Body of pancreas (tissue), 4 donors: ENCODE data around the gene COL21A1. TPM values are rescaled to one million over a fixed set of nuclear protein-coding genes. Genes with fewer than 3 reads are reported as not detected.

Experiments
- ATAC-seq: fragments of 150-250 bp; one replicate; pipeline ENCODE4 v1.9.1; 2016
- DNase-seq, 4 donors: peaks; one replicate each; pipeline ENCODE4 v3.0.0-alpha.2; 2019
- H3K27ac ChIP-seq, 4 donors: fragments of 200-600 bp; sonication (generic); 1 replicate in 3 of 4; 2 replicates in 1 of 4; pipeline versions ENCODE4 v1.5.1 to v1.6.1; 2016 to 2019; ENCODE audit warnings: mild to moderate bottlenecking in 1 of 4, mixed read lengths in 1 of 4, moderate library complexity in 1 of 4
- H3K27me3 ChIP-seq, 2 donors: fragments of 200-600 bp; sonication (generic); one replicate each; pipeline ENCODE4 v1.6.0; 2016; ENCODE audit warnings: mild to moderate bottlenecking in 1 of 2
- H3K36me3 ChIP-seq, 2 donors: fragments of 200-600 bp; sonication (generic); replicated peaks in 1 of 2; 2 replicates each; pipeline ENCODE4 v1.5.1; 2016; ENCODE audit warnings: low read depth in 2 of 2; ENCODE audit not compliant: insufficient read depth in 1 of 2
- H3K4me1 ChIP-seq: fragments of 200-600 bp; sonication (generic); one replicate; pipeline ENCODE4 v1.6.0; 2016
- H3K4me3 ChIP-seq, 2 donors: fragments of 200-600 bp; sonication (generic); 1 replicate in 1 of 2; 2 replicates in 1 of 2; pipeline ENCODE4 v1.5.1; 2016 to 2019
- H3K9me3 ChIP-seq, 3 donors: fragments of 200-600 bp; sonication (generic); 1 replicate in 2 of 3; 2 replicates in 1 of 3; pipeline ENCODE4 v1.5.1; 2016
- POLR2A ChIP-seq, 3 donors: fragments of 450-650 bp; IDR thresholded peaks; one replicate each; pipeline ENCODE4 v1.6.1; 2016; ENCODE audit warnings: antibody characterized with exemption in 3 of 3, mild to moderate bottlenecking in 2 of 3
- WGBS, 2 donors: methylation state at CpG; one replicate each; pipeline ENCODE4 v1.1.5; 2017; 5-methylcytosine and 5-hydroxymethylcytosine counted together
- intact Hi-C: fragments of 100-400 bp; cut with DNase I; formaldehyde crosslinking; loops from one replicate; pipeline ENCODE4 v1.15.1; 2023
- total RNA-seq, 2 donors: library from RNA; depleted of rRNA; stranded (reverse); fragments of >200 nt; gene quantifications; one replicate each; pipeline ENCODE4 v1.1.0, GENCODE V29; 2016
- TF ChIP-seq, protein P1 (sequence below), 7 experiments: fragments of 450-650 bp in 4 of 7; fragments of 200-600 bp in 3 of 7; sonication (generic) in 3 of 7; IDR thresholded peaks; one replicate each; pipeline ENCODE4 v1.5.1; 2016 to 2019; ENCODE audit warnings: antibody characterized with exemption in 7 of 7

Gene COL21A1
- total RNA-seq, 2 donors from 2014 or later, result 1.3 to 4.2 TPM

GRCh38 chr6:56245903-56246351 is 1.5 kb downstream of the COL21A1 start:
- Histone ChIP-seq H3K36me3 (no peaks in the 10 kb centered on the region), H3K9me3 (no peaks in the 10 kb centered on the region), H3K27ac (no peak overlapping the region), H3K4me1 (peaks cover 14% of the 10 kb centered on the region), H3K27me3 (no peaks in the 10 kb centered on the region), H3K4me3 (no peak overlapping the region)
- ATAC-seq, result no peak
- WGBS, 2 donors, result 41 to 52% methylated on average over 2 of the region's 2 CpGs
- intact Hi-C loops, result no loop called here
- TF ChIP-seq, protein P1, sequence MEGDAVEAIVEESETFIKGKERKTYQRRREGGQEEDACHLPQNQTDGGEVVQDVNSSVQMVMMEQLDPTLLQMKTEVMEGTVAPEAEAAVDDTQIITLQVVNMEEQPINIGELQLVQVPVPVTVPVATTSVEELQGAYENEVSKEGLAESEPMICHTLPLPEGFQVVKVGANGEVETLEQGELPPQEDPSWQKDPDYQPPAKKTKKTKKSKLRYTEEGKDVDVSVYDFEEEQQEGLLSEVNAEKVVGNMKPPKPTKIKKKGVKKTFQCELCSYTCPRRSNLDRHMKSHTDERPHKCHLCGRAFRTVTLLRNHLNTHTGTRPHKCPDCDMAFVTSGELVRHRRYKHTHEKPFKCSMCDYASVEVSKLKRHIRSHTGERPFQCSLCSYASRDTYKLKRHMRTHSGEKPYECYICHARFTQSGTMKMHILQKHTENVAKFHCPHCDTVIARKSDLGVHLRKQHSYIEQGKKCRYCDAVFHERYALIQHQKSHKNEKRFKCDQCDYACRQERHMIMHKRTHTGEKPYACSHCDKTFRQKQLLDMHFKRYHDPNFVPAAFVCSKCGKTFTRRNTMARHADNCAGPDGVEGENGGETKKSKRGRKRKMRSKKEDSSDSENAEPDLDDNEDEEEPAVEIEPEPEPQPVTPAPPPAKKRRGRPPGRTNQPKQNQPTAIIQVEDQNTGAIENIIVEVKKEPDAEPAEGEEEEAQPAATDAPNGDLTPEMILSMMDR (IDR thresholded peaks at IDR 0.05), result no peak
- TF ChIP-seq POLR2A (IDR thresholded peaks at IDR 0.05), result no peak
- no peak for DNase-seq

GRCh38 chr6:56244528-56245253 is 2.7 kb downstream of the COL21A1 start:
- Histone ChIP-seq H3K27me3 (no peaks in the 10 kb centered on the region), H3K4me3 (no peak overlapping the region), H3K4me1 (peaks cover 14% of the 10 kb centered on the region), H3K36me3 (no peaks in the 10 kb centered on the region), H3K27ac (no peak overlapping the region), H3K9me3 (no peaks in the 10 kb centered on the region)
- ATAC-seq, result no peak
- intact Hi-C loops, result no loop called here
- TF ChIP-seq POLR2A (IDR thresholded peaks at IDR 0.05), result no peak
- TF ChIP-seq, protein P1 (IDR thresholded peaks at IDR 0.05), result no peak
- 91 to 93% methylated on average over 3 of the region's 3 CpGs for WGBS, 2 donors
- DNase-seq, result no peak

DNA sequence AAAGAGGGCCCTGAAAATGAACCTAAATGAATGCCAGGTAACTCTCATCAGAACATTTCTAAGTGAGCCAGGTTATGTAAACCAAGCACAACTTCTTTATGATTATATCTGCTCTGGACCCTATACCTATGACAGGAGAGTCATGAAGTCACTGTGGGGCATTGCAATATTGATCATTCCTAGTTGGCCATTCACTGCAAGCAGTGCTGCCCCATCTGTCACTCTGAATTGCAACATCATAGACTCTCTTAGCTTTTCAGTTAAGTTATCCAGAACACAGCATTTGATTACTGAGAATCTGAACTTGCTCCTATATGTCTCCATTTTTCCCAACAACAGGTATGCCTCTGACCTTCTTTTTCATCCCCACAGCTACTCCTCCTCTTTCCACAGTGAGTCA is 3.3 kb downstream of the COL21A1 start:
- DNase-seq (no peak), ATAC-seq (no peak)
- H3K4me1 ChIP-seq, result peaks cover 14% of the 10 kb centered on the region
- no peaks in the 10 kb centered on the region for H3K36me3 ChIP-seq
- TF ChIP-seq POLR2A (IDR thresholded peaks at IDR 0.05), result no peak
- TF ChIP-seq, protein P1 (IDR thresholded peaks at IDR 0.05), result no peak
- no peaks in the 10 kb centered on the region for H3K9me3 ChIP-seq
- intact Hi-C loops, result no loop called here
- no peak overlapping the region for H3K4me3 ChIP-seq
- H3K27ac ChIP-seq, result no peak overlapping the region
- no peaks in the 10 kb centered on the region for H3K27me3 ChIP-seq

- no peak for ATAC-seq
- WGBS, 2 donors, result 78 to 80% methylated on average over 2 of the region's 2 CpGs
- intact Hi-C loops, result no loop called here
- TF ChIP-seq, protein P1 (IDR thresholded peaks at IDR 0.05), result no peak
- TF ChIP-seq POLR2A (IDR thresholded peaks at IDR 0.05), result no peak
- Histone ChIP-seq H3K9me3 (no peaks in the 10 kb centered on the region), H3K4me1 (peaks cover 14% of the 10 kb centered on the region), H3K36me3 (no peaks in the 10 kb centered on the region), H3K27ac (no peak overlapping the region), H3K27me3 (no peaks in the 10 kb centered on the region), H3K4me3 (no peak overlapping the region)
- DNase-seq, result no peak
Observed at GRCh38 chr6:56243518-56244070, 3.8 kb downstream of the COL21A1 start.

DNA sequence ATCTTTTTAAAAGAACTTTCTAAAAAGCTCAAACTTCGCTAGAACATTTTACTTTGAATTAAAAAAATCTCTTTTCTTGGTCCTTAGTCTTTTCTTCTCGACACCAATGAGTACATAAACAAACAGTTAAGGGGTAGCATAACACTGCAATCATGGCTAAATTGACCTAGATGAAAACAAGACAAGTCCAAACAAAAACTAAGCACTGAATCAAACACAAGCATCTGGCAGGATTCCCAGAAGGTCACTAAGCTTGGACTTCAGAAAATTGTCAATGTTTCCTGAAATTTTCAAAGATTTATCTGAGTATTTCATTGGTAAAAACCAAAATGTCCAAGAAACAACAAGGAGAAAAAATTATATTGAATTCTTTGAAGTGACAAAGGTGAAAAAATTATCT is 5.0 kb downstream of the COL21A1 start:
- no peak for ATAC-seq
- Histone ChIP-seq H3K27ac (no peak overlapping the region), H3K4me1 (peaks cover 10% of the 10 kb centered on the region), H3K4me3 (no peak overlapping the region), H3K36me3 (no peaks in the 10 kb centered on the region), H3K27me3 (no peaks in the 10 kb centered on the region), H3K9me3 (no peaks in the 10 kb centered on the region)
- WGBS, 2 donors, result 26 to 29% methylated on average over 2 of the region's 2 CpGs
- TF ChIP-seq, protein P1 (IDR thresholded peaks at IDR 0.05), result no peak
- no peak for TF ChIP-seq POLR2A (IDR thresholded peaks at IDR 0.05)
- no peak for DNase-seq
- intact Hi-C loops, result no loop called here
